ENCODE measurements around the gene DDR1.

The DDR1 gene

DNA sequence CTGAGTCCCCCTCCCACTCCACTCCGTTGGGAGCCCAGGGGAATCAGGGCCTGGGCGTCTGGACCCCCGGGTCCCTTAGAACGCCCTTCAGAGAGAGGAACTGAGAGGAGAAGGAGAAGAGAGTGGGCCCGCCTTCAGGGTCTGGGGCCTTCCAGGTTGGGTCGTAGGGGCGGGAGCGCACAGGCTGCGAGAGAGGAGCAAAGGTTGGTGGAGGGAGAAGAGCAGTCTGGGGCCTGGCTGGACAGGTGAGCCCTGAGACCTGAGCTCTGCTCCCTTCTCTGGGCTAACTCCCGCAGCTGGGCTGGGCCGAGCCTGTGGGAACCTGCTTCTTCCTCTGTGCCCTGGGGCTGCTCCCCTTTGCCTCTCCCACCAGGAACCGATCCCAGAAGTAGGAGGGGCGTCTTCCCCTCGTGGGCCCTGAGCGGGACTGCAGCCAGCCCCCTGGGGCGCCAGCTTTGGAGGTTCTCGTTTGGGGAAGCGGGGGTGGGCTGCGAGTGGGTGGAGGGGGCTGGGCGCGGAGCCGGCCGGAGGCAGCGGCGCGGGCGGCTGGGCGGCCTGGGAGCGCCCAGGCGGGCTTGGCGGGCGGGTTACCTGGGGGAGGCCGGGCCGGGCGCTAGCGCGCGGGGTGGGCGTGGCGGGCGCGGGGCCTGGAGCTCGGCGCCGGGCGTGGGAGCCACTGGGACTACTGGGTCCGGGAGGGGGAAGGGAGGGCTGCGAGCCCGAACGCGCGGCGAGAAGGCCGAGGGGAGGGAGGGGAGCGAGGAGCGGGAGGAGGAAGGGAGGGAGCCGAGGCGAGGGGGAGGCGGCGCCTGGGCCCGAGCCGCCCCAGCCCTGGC is at the start of gene DDR1:
TSS of gene DDR1 (plus strand) at position 835 of the 836 bp plus-strand sequence. CDS start 4,211 bp downstream, outside the sequence.
- Mint-ChIP-seq H3K9me3 (no peaks in the 10 kb centered on the region), H3K27ac (peak within 1 kb of the TSS; percentile 87), H3K27me3 (no peaks in the 10 kb centered on the region), H3K36me3 (peaks cover 8% of the 10 kb centered on the region), H3K4me1 (peaks cover 67% of the 10 kb centered on the region), H3K4me3 (peak within 1 kb of the TSS; percentile 78)
- peak; percentile 73 for ATAC-seq

DNA sequence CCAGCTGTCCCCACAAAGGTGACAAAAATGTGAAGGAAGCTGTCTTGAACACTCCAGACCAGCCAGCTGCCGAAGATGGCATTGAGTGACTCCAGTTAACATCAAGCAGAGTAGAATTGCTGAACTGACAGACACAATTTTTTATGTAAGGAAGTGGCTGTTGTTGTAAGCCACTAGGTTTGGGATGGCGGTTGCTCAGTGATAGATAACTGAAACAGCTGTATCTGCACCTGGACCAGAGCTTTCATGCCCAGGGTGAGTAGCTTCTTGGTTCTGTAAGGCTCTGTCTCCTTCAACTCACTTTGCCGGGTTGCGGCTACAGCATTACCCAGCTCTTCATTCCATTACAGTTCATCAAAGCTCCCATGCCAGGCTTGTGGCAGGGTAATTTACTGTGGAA is 49.7 kb upstream of the DDR1 start:
- H3K9me3 Mint-ChIP-seq, result no peaks in the 10 kb centered on the region
- peaks cover 26% of the 10 kb centered on the region for H3K27me3 Mint-ChIP-seq
- peaks cover 40% of the 10 kb centered on the region for H3K4me1 Mint-ChIP-seq
- no peak overlapping the region for H3K4me3 Mint-ChIP-seq
- ATAC-seq, result no peak
- peak overlapping the region; percentile 37 for H3K27ac Mint-ChIP-seq
- H3K36me3 Mint-ChIP-seq, result no peaks in the 10 kb centered on the region

DNA sequence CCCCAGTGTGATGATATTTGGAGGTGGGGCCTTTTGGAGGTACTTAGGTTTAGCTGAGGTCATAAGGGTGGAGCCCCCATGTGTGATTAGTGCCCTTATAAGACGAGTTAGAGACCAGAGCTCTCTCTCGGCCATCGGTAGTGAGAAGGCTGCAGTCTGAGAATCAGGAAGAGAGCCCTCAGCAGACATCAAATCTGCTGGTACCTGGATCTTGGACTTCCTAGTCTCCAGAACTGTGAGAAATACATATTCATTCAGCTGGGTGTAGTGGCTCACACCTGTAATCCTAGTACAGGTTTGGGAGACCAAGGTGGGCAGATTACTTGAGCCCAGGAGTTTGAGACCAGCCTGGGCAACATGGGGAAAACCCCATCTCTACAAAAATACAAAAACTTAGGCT is 48.7 kb upstream of the DDR1 start:
- Mint-ChIP-seq H3K27ac (no peak overlapping the region), H3K27me3 (peaks cover 26% of the 10 kb centered on the region), H3K9me3 (no peaks in the 10 kb centered on the region), H3K4me1 (peaks cover 31% of the 10 kb centered on the region), H3K36me3 (no peaks in the 10 kb centered on the region), H3K4me3 (no peak overlapping the region)
- no peak for ATAC-seq

DNA sequence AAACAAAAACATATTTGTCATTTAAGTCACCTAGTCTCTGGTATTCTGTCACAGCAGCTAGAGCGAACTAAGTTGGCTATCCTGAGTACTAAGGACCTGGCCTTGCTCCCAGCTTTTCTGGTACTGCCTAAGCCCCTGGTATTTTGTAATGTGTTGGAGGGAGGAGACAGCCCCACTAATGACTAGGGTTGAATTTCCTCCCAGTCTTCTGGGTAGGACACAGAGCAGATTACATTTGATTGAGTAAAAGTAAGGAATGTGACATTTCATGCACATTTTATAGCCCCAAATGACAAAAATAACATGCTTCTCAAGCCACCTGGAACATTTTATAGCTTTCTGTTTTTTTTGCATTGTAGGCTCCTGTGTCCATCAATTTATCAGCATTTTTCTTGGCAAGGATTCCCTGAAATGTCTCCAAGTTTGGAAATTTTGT is 47.9 kb upstream of the DDR1 start:
- Mint-ChIP-seq H3K9me3 (no peaks in the 10 kb centered on the region), H3K4me1 (peaks cover 29% of the 10 kb centered on the region), H3K4me3 (no peak overlapping the region), H3K27ac (no peak overlapping the region), H3K27me3 (peaks cover 18% of the 10 kb centered on the region), H3K36me3 (no peaks in the 10 kb centered on the region)
- no peak for ATAC-seq

DNA sequence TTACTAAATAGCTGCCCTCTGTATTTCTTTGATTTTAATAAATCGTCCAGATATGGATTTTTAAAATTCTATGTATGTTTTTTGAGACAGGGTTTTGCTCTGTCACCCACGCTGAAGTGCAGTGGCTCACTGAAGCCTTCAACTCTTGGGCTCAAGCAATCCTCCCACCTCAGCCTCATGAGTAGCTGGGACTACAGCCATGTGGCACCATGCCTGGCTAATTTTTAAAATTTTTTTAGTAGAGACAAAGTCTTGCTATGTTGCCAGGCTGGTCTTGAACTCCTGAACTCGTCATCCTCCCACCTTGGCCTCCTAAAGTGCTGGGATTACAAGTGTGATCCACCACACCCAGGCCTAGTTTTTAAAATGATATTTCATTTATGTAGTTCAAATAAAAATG is 47.4 kb upstream of the DDR1 start:
- Mint-ChIP-seq H3K4me1 (peaks cover 29% of the 10 kb centered on the region), H3K36me3 (no peaks in the 10 kb centered on the region), H3K9me3 (no peaks in the 10 kb centered on the region), H3K27ac (no peak overlapping the region), H3K4me3 (no peak overlapping the region), H3K27me3 (peaks cover 15% of the 10 kb centered on the region)
- no peak for ATAC-seq

DNA sequence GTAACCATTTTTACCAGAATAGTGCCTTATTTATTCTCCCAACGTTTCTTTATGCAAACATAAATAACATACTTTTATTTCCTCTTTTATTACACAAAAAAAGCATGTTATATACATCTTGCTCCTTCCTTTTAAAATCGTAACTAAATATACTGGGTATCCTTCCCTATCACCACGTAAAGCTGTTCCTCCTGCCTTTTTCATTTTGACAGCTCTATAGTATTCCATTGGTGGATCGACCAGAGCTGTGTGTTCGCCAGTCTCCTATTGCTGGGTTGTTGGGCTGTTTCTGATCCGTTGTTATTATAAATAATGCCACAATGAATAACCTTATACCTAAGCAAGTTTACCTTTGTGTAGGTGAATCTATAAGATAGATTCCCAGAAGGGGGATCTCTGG is 46.9 kb upstream of the DDR1 start:
- no peaks in the 10 kb centered on the region for H3K9me3 Mint-ChIP-seq
- no peak overlapping the region for H3K4me3 Mint-ChIP-seq
- H3K36me3 Mint-ChIP-seq, result no peaks in the 10 kb centered on the region
- H3K27me3 Mint-ChIP-seq, result peaks cover 15% of the 10 kb centered on the region
- no peak overlapping the region for H3K27ac Mint-ChIP-seq
- ATAC-seq, result no peak
- peaks cover 29% of the 10 kb centered on the region for H3K4me1 Mint-ChIP-seq

DNA sequence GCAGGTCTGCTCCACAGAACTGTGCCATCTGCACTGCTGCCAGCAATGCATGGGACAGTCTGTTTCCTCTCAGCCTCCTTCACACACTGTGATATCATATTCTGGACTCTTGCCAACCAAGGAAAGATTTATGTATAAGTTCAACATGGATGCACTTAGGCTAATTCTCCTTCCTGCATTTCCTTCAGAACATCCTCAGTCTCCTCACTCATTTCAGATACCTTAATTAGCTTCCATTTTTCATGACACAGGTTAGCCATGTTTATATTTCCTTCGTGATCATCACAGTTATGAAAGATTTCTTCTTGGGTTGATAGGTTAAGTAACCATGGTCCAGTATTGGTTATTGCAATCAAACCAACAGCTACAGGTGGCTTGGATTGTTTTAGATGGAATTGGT is 46.4 kb upstream of the DDR1 start:
- Mint-ChIP-seq H3K27ac (no peak overlapping the region), H3K27me3 (peaks cover 17% of the 10 kb centered on the region), H3K4me1 (peaks cover 29% of the 10 kb centered on the region), H3K4me3 (no peak overlapping the region), H3K36me3 (no peaks in the 10 kb centered on the region), H3K9me3 (no peaks in the 10 kb centered on the region)
- no peak for ATAC-seq

DNA sequence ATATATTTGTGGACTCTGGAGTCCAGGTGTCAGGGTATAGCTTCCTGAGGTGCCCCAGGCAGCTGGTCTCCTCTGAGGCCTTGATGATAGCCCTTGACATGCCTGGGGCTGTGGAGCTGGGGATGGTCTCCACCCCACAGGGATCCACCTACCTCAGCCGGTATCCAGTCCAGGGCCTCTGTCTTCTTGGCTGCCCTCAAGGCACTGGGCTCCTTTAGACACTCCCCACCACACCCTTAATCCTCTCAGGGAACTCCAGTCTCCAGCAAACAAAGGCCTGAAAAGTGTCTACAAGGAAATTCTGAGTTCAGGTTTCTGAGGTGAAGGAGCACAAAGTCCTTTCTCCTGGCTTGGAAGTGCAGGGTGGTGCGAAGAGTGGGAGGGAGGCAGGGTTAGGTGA is 44.6 kb upstream of the DDR1 start:
- H3K27ac Mint-ChIP-seq, result no peak overlapping the region
- ATAC-seq, result no peak
- no peak overlapping the region for H3K4me3 Mint-ChIP-seq
- H3K27me3 Mint-ChIP-seq, result peaks cover 27% of the 10 kb centered on the region
- no peaks in the 10 kb centered on the region for H3K9me3 Mint-ChIP-seq
- H3K36me3 Mint-ChIP-seq, result no peaks in the 10 kb centered on the region
- peaks cover 24% of the 10 kb centered on the region for H3K4me1 Mint-ChIP-seq

DNA sequence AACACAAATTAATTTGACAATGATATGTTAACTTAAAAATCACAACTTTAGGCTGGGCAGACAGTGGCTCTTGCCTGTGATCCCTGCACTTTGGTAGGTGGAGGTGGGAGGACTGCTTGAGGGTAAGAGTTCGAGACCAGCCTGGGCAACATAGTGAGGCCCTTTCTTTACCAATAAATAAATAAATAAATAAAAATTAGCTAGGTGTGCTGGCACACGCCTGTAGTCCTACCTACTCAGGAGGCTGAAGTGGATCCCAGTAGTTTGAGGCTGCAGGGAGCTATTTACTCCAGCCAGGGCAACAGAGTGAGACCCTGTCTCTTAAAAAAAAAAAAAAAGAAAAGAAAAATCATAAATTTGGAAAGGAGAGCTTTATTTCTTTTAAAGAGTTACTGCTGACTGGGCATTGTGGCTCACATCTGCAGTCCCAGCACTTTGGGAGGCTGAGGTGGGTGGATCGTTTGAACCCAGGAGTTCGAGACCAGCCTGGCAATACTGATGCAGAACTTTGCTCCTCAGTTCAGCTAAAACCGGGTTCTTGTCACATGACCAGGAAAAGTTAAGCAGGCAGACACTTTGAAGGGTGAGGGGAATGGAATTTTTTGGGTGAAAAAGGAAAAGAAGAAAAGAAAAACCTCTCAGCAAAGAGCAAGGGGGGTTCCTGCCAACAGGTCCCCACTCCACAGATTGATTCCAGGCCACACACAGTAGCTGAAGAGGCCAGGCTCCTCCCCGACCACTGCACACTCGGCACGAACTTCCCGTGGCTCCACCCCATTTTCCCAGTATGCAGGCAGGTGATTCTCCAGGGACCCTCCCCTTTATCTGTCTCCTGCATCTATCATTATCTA is 44.0 kb upstream of the DDR1 start:
- Mint-ChIP-seq H3K4me3 (no peak overlapping the region), H3K4me1 (peaks cover 19% of the 10 kb centered on the region), H3K36me3 (no peaks in the 10 kb centered on the region), H3K27ac (no peak overlapping the region), H3K9me3 (no peaks in the 10 kb centered on the region), H3K27me3 (peaks cover 27% of the 10 kb centered on the region)
- no peak for ATAC-seq

DNA sequence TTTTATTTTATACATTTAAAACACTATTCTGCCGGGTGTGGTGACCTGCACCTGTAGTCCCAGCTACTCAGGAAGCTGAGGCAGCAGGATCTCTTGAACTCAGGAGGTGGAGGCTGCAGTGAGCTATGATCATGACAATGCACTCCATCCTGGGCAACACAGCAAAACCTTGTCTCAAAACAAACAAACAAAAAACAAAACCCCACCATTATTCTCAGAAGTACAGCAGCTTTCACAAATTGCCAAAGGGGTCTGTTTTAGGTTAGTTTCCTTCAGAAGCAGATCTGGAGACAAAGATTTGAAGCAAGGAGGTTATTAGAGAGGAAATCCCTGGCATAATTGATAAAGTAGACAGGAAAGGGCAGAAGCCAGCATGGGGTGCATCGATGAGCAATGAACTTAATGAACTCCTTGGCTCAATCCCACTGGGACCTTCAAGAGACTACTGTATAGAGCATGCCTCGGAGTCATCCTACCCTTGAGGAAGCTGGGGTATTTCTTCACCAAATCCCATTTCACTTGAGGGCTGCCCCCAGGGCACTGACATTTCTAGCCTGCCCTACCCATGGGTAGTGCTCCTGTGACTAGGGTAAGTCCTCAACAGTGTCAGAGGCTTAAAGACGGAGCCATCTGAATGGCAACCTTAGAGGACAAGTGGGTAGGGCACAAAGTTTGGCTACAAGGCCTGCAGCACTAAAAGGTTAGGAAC is 43.2 kb upstream of the DDR1 start:
- ATAC-seq, result peak; percentile 42
- H3K4me3 Mint-ChIP-seq, result no peak overlapping the region

DNA sequence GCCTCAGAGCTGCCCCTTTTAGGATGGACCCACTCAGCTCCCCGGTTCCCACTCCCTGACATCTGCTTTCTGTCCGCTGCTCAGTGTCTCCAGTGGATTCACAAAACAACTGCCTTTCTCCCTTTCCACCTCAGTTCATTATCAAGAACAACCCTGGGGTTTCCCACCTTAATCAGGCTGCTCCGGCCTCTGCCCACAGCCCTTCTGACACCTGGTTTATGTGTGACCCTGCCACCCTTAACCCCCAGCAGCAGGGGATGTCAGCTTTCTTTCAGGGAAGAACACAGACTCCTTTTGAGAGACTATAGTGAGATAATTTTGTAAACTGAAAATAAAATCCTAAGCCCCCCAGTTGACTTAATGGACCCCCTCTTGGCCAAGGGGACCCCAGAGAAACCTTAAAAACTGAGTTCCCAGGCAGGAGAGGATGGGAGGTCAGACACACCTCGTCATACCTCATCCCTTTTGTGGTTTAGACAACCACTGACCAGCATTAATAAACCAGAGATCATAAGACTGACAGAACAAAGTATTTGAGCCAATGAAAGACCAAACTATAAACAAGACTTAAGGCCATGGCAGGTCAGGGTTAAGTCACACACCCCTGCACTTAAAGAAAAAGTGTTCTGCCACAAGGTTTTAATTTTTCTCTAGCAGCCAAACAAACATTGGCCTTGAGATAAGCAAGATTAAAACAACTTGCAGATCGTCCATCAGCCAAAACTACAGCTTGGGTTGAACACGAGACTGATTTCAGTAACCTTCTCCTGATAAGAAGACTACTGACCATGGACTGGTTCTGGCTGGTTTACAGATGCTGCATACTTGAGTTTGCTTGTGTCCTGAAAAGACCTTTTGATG is 42.4 kb upstream of the DDR1 start:
- no peak overlapping the region for H3K4me3 Mint-ChIP-seq
- peaks cover 19% of the 10 kb centered on the region for H3K4me1 Mint-ChIP-seq
- H3K36me3 Mint-ChIP-seq, result no peaks in the 10 kb centered on the region
- H3K9me3 Mint-ChIP-seq, result no peaks in the 10 kb centered on the region
- no peak overlapping the region for H3K27ac Mint-ChIP-seq
- peaks cover 35% of the 10 kb centered on the region for H3K27me3 Mint-ChIP-seq
- peak; percentile 13 for ATAC-seq

More for the DNA sequence above, 43.2 kb upstream of the DDR1 start:
- peaks cover 19% of the 10 kb centered on the region for H3K4me1 Mint-ChIP-seq
- peaks cover 34% of the 10 kb centered on the region for H3K27me3 Mint-ChIP-seq
- no peaks in the 10 kb centered on the region for H3K36me3 Mint-ChIP-seq
- H3K9me3 Mint-ChIP-seq, result no peaks in the 10 kb centered on the region
- H3K27ac Mint-ChIP-seq, result no peak overlapping the region

DNA sequence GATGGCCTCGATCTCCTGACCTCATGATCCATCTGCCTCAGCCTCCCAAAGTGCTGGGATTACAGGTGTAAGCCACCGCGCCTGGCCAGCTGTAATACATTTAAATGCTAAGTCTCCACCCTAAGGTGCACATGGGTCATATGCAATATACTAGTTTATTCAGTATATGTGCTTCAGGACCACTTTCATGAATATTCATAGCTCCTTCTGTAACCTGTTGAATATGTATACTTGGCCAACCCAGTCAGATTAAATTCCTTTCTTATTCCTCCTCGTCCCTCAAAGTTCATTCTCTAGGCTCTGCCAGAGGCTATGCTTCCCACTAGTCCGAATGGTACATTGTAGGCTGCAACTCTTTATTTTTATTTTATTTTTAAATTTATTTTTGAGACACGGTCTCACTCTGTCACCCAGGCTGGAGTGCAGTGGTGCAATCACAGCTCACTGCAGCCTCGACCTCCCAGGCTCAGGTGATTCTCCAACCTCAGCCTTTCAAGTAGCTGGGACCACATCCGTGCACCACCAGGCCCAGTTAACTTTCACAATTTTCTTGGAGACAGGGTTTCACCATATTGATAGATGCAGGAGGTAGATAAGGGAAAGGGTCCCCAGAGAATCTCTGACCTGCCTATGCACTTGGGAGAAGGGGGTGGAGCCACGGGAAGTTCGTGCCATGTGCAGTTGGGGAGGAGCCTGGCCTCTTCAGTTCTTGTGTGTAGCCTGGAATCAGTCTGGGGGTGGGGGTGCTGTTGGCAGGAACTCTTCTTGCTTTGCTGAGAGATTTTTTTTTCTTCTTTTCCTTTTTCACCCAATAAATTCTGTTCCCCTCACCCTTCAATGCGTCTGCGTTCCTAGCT is 41.3 kb upstream of the DDR1 start:
- Mint-ChIP-seq H3K27ac (no peak overlapping the region), H3K4me1 (peaks cover 11% of the 10 kb centered on the region), H3K36me3 (no peaks in the 10 kb centered on the region), H3K4me3 (no peak overlapping the region), H3K9me3 (no peaks in the 10 kb centered on the region), H3K27me3 (peaks cover 35% of the 10 kb centered on the region)
- ATAC-seq, result no peak

DNA sequence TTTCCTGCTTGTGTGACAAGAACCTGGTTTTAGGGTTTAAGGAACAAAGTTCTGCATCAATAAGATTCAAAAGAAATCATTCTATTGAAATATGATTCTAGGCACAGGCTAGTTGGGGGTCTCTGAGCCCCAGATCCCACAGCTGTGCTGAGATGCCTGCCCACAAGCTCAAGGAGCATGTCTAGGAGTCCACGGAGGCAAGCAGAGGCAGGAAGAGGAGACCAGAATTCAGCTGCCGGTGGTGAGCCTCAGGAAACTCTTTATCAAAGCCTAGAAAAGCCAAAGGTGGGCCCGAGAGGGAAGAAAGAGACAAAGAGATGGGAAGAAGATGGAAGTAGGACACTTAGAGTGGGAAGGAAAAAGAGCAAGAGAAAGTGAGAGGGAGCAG is 40.7 kb upstream of the DDR1 start:
- ATAC-seq, result no peak
- no peak overlapping the region for H3K27ac Mint-ChIP-seq
- H3K4me3 Mint-ChIP-seq, result no peak overlapping the region

DNA sequence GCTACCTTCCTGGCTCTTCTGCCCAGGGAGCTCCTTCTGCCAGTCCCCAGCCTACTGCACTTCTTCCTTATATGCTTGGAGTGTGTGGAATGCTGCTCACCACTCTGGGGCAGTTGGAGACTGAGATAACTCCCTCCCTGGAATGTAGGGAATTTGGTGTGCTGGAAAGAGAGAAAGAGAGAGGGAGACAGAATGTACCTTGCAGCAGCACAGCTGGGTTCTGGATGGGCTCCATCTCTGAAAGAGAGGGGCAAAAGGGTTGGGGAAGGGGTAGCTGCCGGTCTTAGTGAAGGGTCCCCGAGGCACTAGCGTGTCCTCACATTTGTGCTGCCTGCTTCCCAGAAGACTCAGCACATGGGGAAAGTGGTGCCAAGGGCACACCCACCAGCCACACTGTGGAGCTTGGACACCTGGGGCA is 40.2 kb upstream of the DDR1 start:
- Mint-ChIP-seq H3K4me3 (no peak overlapping the region), H3K9me3 (no peaks in the 10 kb centered on the region), H3K4me1 (peaks cover 2% of the 10 kb centered on the region), H3K27ac (no peak overlapping the region), H3K27me3 (peaks cover 35% of the 10 kb centered on the region), H3K36me3 (no peaks in the 10 kb centered on the region)
- ATAC-seq, result no peak

More for the DNA sequence above, 40.7 kb upstream of the DDR1 start:
- H3K27me3 Mint-ChIP-seq, result peaks cover 35% of the 10 kb centered on the region
- H3K4me1 Mint-ChIP-seq, result peaks cover 8% of the 10 kb centered on the region
- H3K9me3 Mint-ChIP-seq, result no peaks in the 10 kb centered on the region
- no peaks in the 10 kb centered on the region for H3K36me3 Mint-ChIP-seq
